Measurements from ENCODE around the gene SMG5. TPM values are rescaled to one million over a fixed set of nuclear protein-coding genes. Genes with fewer than 3 reads are reported as not detected.

Gene SMG5
- polyA plus RNA-seq, 3 donors = 4.4 to 72.4 (median 7.0) TPM

DNA sequence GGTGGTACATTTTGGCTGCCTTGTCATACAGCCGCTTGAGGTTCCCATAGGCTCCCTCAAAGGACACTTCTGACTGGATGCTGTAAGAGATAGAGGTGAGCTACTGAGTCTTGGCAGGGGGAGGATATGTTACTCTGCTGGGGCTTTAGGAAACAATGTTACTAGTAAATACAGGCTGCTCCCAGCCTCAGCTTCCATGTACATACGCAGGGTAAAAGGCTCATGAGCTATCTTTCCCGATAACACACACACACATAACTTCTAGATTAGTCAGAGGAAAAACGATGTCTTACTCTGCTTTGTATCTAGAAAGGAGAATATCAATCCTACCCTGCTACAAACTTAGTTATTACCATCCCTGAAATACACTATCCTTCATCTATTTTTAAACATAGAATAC is 14.3 kb downstream of the SMG5 start:
- TF ChIP-seq, protein P1, sequence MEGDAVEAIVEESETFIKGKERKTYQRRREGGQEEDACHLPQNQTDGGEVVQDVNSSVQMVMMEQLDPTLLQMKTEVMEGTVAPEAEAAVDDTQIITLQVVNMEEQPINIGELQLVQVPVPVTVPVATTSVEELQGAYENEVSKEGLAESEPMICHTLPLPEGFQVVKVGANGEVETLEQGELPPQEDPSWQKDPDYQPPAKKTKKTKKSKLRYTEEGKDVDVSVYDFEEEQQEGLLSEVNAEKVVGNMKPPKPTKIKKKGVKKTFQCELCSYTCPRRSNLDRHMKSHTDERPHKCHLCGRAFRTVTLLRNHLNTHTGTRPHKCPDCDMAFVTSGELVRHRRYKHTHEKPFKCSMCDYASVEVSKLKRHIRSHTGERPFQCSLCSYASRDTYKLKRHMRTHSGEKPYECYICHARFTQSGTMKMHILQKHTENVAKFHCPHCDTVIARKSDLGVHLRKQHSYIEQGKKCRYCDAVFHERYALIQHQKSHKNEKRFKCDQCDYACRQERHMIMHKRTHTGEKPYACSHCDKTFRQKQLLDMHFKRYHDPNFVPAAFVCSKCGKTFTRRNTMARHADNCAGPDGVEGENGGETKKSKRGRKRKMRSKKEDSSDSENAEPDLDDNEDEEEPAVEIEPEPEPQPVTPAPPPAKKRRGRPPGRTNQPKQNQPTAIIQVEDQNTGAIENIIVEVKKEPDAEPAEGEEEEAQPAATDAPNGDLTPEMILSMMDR (IDR thresholded peaks at IDR 0.05) = no peak
- peaks cover 82 to 96% of the 10 kb centered on the region in 2 donors for H3K36me3 Mint-ChIP-seq
- peaks cover 0 to 2% (median 0%) of the 10 kb centered on the region in 3 donors for H3K27me3 Mint-ChIP-seq (ENCODE audit: low read depth in 3 of 3)
- Histone ChIP-seq H4K20me1 (ENCODE audit: insufficient read depth, low read length) (peaks cover 51% of the 10 kb centered on the region), H3K4me2 (replicated peaks; ENCODE audit: extremely low read depth, low read length, poor library complexity, severe bottlenecking) (no peak overlapping the region), H3K36me3 (replicated peaks in 1 of 2; ENCODE audit: control insufficient read depth in 1 of 2, insufficient read depth in 2 of 2, low read length in 2 of 2) (peaks cover 91 to 100% of the 10 kb centered on the region in 2 donors), H2AFZ (ENCODE audit: insufficient read depth, low read depth, low read length, poor library complexity, severe bottlenecking) (no peak overlapping the region), H3K4me3 (replicated peaks in 1 of 3; ENCODE audit: low read depth in 2 of 3, low read length in 3 of 3) (no peak overlapping the region), H3K79me2 (ENCODE audit: insufficient read depth, low read length) (peaks cover 7% of the 10 kb centered on the region), H3K27ac (ENCODE audit: low read depth in 1 of 2, low read length in 2 of 2) (no peak overlapping the region), H3K9me3 (replicated peaks in 1 of 2; ENCODE audit: control insufficient read depth in 1 of 2, insufficient read depth in 1 of 2, low read length in 2 of 2) (no peaks in the 10 kb centered on the region), H3K9ac (ENCODE audit: insufficient read depth, low read length, poor library complexity, severe bottlenecking) (no peak overlapping the region), H3K27me3 (ENCODE audit: control insufficient read depth in 2 of 2, insufficient read depth in 2 of 2, low read length in 2 of 2) (no peaks in the 10 kb centered on the region), H3K4me1 (ENCODE audit: control insufficient read depth in 1 of 2, insufficient read depth in 2 of 2, low read length in 2 of 2) (no peaks in the 10 kb centered on the region)
- no peak for DNase-seq
- peaks cover 0 to 3% (median 0%) of the 10 kb centered on the region in 7 donors for H3K9me3 Mint-ChIP-seq
- no peaks in the 10 kb centered on the region for H3K4me1 Mint-ChIP-seq
- intact Hi-C loops (cut with micrococcal nuclease) = no loop called here
- H3K4me3 Mint-ChIP-seq = no peak overlapping the region
- H3K27ac Mint-ChIP-seq = peak overlapping the region in 1 of 7 donors; percentile 26
- WGBS (ENCODE audit: insufficient coverage) = no CpG with 5 or more reads among the region's 4 CpGs

DNA sequence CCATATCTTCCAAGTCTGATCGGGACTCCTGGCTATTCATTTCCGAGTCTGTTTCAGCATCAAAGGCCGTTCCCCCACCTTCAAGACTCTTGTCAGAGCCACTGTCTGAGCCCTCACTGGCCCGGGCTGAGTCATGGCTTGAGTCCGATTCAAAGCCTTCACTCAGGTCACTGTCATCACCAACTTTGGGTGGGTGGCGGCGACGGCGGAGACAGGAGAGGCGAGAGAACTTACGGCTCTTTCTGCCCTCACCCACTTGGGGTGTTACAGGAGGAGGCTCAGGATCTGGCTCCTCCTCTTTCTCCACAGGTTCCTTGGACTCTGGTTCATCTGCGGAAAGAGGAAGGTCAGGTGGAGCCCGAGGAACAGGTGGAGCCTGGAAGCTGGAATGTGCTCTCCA is 16.6 kb downstream of the SMG5 start:
- Histone ChIP-seq H3K9ac (ENCODE audit: insufficient read depth, low read length, poor library complexity, severe bottlenecking) (no peak overlapping the region), H3K27ac (ENCODE audit: low read depth in 1 of 2, low read length in 2 of 2) (no peak overlapping the region), H3K4me1 (ENCODE audit: control insufficient read depth in 1 of 2, insufficient read depth in 2 of 2, low read length in 2 of 2) (no peaks in the 10 kb centered on the region), H2AFZ (ENCODE audit: insufficient read depth, low read depth, low read length, poor library complexity, severe bottlenecking) (no peak overlapping the region), H3K36me3 (replicated peaks in 1 of 2; ENCODE audit: control insufficient read depth in 1 of 2, insufficient read depth in 2 of 2, low read length in 2 of 2) (peaks cover 93 to 100% of the 10 kb centered on the region in 2 donors), H3K79me2 (ENCODE audit: insufficient read depth, low read length) (peaks cover 7% of the 10 kb centered on the region), H3K4me2 (replicated peaks; ENCODE audit: extremely low read depth, low read length, poor library complexity, severe bottlenecking) (no peak overlapping the region), H3K4me3 (replicated peaks in 1 of 3; ENCODE audit: low read depth in 2 of 3, low read length in 3 of 3) (no peak overlapping the region), H4K20me1 (ENCODE audit: insufficient read depth, low read length) (peaks cover 61% of the 10 kb centered on the region), H3K27me3 (ENCODE audit: control insufficient read depth in 2 of 2, insufficient read depth in 2 of 2, low read length in 2 of 2) (no peaks in the 10 kb centered on the region), H3K9me3 (replicated peaks in 1 of 2; ENCODE audit: control insufficient read depth in 1 of 2, insufficient read depth in 1 of 2, low read length in 2 of 2) (no peaks in the 10 kb centered on the region)
- TF ChIP-seq, protein P1 (IDR thresholded peaks at IDR 0.05) = no peak
- Mint-ChIP-seq H3K4me1 (no peaks in the 10 kb centered on the region), H3K4me3 (no peak overlapping the region), H3K36me3 (peaks cover 77 to 96% of the 10 kb centered on the region in 2 donors), H3K27me3 (ENCODE audit: low read depth in 3 of 3) (peaks cover 0 to 2% (median 0%) of the 10 kb centered on the region in 3 donors), H3K27ac (peak overlapping the region in 1 of 7 donors; percentile 13), H3K9me3 (peaks cover 0 to 3% (median 0%) of the 10 kb centered on the region in 7 donors)
- intact Hi-C loops (cut with micrococcal nuclease) = no loop called here
- no peak for DNase-seq
- WGBS (ENCODE audit: insufficient coverage) = 93% methylated on average over 5 of the region's 13 CpGs

Measured in CD14-positive monocyte (primary cell).